ENCODE results near the gene SBSN.

- TF ChIP-seq, protein P1, sequence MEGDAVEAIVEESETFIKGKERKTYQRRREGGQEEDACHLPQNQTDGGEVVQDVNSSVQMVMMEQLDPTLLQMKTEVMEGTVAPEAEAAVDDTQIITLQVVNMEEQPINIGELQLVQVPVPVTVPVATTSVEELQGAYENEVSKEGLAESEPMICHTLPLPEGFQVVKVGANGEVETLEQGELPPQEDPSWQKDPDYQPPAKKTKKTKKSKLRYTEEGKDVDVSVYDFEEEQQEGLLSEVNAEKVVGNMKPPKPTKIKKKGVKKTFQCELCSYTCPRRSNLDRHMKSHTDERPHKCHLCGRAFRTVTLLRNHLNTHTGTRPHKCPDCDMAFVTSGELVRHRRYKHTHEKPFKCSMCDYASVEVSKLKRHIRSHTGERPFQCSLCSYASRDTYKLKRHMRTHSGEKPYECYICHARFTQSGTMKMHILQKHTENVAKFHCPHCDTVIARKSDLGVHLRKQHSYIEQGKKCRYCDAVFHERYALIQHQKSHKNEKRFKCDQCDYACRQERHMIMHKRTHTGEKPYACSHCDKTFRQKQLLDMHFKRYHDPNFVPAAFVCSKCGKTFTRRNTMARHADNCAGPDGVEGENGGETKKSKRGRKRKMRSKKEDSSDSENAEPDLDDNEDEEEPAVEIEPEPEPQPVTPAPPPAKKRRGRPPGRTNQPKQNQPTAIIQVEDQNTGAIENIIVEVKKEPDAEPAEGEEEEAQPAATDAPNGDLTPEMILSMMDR (conservative IDR thresholded peaks at IDR 0.05; ENCODE audit: low read length) = no peak
- no peak for TF ChIP-seq EZH2phosphoT487 (IDR thresholded peaks at IDR 0.05; ENCODE audit: borderline replicate concordance, low read depth, low read length)
These were observed 5.8 kb upstream of the SBSN start for GRCh38 chr19:35533822-35534392.
